KBM-7 (cell line): Measurements from ENCODE around the gene BSN.

Source experiments
- DNase-seq: peaks from one replicate; pipeline ENCODE4 v3.0.0-alpha.2; 2015
- in situ Hi-C: fragments of 300-500 bp; cut with MboI; formaldehyde crosslinking; loops from 2 replicates; pipeline ENCODE4 v1.14.3; 2020; ENCODE audit warnings: low sequenced_read_pairs, low pct_unique_long_range_greater_than_20kb, mixed read lengths

Gene BSN, protein sequence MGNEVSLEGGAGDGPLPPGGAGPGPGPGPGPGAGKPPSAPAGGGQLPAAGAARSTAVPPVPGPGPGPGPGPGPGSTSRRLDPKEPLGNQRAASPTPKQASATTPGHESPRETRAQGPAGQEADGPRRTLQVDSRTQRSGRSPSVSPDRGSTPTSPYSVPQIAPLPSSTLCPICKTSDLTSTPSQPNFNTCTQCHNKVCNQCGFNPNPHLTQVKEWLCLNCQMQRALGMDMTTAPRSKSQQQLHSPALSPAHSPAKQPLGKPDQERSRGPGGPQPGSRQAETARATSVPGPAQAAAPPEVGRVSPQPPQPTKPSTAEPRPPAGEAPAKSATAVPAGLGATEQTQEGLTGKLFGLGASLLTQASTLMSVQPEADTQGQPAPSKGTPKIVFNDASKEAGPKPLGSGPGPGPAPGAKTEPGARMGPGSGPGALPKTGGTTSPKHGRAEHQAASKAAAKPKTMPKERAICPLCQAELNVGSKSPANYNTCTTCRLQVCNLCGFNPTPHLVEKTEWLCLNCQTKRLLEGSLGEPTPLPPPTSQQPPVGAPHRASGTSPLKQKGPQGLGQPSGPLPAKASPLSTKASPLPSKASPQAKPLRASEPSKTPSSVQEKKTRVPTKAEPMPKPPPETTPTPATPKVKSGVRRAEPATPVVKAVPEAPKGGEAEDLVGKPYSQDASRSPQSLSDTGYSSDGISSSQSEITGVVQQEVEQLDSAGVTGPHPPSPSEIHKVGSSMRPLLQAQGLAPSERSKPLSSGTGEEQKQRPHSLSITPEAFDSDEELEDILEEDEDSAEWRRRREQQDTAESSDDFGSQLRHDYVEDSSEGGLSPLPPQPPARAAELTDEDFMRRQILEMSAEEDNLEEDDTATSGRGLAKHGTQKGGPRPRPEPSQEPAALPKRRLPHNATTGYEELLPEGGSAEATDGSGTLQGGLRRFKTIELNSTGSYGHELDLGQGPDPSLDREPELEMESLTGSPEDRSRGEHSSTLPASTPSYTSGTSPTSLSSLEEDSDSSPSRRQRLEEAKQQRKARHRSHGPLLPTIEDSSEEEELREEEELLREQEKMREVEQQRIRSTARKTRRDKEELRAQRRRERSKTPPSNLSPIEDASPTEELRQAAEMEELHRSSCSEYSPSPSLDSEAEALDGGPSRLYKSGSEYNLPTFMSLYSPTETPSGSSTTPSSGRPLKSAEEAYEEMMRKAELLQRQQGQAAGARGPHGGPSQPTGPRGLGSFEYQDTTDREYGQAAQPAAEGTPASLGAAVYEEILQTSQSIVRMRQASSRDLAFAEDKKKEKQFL (N-terminal part only)

DNA sequence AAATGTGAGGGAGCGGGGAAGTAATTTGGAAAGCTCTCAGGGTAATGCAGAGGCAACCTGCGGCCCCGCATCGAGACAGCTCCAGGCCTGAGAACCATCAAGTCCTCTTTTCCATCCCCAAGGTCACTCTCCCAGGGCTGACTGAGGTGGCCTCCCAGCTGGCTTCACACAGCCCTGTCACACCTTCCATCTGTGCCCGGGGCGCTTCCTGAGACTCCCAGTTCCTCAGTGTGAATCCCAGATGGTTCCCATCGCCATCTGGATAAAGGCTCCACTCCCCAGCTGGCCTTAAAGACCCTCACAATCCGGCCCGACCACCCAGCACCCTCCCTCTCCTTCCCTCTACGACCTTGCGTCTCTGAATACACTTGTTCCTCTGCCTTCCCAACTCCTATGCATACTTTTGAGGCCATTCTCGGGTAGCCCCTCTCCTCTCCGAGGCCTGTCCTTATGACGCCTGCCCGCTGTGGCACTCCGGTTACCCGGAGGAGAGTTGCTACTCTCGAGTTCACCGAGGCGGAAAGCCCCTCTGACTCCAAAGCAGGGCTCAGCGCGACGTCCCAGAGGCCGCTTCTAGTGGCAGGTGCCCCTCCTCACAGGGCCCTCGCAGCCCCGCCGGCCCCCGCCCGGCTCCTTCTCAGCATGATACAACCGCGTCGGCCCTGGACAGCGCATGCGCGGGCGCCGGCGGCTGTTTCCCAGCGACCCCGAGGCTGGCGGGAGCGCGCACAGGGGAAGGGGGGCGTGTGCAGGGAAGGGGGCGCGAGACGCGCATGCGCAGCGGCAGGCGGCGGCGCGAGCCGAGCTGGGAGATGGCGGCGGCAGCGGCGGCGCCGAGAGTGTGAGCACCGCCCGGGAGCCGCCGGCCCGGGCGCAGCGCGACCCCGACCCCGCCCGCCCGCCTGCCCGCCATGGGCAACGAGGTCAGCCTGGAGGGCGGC is at the start of gene BSN:
BSN (plus strand) TSS at position 786 of the 941 bp plus-strand sequence; CDS start at position 912, 126 bp downstream.
- in situ Hi-C loops = no loop called here
- DNase-seq = peak; percentile 89

DNA sequence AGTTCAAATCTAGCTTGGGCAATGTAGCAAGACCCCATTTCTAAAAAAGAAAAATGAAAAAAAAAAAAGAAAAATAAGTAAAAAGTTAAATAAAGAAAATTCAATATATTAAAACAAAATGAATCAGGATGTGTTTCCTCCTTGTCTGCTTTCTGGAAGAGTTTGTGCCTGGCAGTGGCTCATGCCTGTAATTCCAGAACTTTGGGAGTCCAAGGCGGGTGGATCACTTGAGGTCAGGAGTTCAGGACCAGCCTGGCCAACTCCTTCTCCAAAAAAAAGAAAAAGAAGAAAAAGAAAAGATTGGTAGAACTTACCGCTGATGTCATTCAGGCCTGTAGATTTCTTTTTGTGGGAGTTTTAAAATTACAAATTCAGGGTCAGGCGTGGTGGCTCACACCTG is 47.4 kb upstream of the BSN start:
- in situ Hi-C loops = no loop called here
- DNase-seq = no peak

DNA sequence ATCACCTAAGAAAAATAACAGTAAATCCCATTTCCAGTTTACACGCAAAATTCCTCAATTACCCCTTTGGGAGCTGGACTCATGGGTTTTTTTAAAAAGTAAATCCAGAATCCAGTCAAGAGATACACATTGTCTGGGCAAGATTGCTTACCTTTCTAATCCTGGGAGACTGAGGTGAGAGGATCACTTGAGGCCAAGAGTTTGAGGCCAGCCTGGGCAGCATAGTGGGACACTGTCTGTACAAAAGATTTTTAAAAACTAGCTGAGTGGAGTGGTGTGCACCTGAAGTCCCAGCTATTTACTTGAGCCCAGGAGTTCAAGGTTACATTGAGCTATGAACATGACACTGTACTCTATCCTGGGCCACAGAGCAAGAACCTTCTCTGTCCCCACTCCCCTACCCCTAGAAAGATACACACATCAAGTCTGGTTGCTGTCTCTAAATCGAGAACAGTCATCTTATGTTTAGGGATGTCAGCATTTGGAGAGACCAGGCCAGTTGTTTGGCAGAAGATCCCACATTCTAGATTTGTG is 45.2 kb upstream of the BSN start:
- no peak for DNase-seq
- in situ Hi-C loops = no loop called here

DNA sequence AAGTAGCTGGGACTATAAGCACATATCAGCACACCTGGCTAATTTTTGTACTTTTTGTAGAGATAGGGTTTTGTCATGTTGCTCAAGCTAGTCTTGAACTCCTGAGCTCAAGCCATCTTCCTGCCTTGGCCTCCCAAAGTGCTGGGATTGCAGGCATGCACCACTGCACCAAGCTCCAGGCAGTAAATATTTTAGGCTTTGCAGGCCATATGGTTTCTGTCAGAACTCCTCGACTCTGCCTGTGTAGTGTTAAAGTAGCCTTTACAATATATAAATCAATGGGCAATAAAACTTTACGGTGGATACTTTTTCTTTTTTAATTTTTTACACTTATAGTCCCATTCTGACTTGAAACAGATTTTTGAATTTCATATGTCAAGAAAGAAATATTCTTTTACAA is 42.6 kb upstream of the BSN start:
- DNase-seq = no peak
- in situ Hi-C loops = no loop called here

DNA sequence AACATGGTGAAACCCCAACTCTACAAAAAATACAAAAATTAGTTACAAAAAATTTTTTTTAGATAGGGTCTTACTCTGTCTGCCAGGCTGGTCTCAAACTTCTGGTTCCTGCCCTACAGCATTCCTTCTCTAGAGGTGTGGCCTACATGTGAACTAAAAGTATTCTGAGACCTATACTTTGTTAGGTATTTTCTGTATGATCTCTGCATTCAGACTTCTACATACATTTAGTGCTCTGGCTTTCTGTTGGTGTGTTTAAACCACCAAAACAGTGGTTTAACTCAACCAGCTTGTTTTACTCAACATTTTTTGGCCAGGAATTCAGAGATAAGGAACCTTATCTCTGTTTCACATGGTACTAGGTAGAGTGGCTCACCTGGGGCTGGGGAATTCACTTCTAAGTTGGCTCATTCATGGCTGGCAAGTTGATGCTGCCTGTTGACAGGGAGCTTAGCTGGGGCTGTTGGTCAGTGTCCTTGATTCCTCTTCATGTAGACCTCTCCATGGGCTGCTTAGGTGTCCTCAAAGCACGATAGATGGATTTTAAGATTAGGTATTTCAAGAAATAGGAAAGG is 41.4 kb upstream of the BSN start:
- DNase-seq = no peak
- in situ Hi-C loops = no loop called here

DNA sequence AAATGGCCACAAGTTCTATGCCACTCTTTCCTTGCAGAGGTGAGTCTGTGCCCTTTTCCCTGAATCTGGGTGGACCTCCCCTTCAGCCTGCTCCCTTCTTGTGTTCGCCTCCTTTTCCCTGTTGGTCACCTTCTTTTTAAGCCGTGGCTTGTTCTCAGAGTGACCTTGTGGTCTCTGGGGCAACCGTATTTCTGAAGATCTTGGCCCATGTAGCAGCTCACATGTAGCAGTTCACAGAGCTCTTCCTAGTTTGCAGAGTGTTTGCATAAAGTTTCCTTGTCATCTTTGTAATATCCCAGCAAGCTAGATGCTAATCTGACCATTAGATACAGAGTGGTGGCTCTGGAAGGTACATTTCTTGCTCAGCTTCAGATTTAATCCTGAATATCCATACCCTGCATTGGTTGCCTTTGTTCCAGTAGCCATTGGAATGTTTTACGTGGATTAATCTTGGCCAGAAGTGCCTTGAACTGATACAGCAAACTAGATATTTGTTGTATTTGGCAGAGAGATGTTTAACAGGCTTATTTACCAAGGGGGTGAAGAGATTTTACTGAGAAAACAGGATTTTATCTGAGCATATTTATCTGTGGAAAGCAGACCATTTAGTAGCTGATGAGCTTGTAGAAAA is 40.7 kb upstream of the BSN start:
- DNase-seq = no peak
- in situ Hi-C loops = no loop called here

DNA sequence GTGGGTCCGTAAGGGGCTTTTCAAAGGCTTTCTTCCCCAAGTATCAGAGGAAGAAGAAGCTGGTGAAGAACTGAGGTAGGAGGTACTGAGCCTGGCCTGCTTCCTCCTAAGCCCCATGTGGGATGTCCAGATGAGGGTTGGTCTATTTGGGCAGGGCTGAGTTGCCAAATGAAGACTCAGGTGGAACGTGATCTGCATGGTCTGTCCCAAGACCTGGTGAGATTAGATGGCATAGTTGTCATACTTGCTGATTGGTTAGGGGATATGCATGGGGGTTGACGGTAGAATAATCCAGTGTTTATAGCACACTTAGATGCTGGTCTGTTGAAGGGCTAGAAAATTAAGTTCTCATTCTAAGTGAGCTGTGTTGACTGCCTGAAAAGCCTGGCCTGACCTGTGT is 36.3 kb upstream of the BSN start:
- DNase-seq = no peak
- in situ Hi-C loops = no loop called here

DNA sequence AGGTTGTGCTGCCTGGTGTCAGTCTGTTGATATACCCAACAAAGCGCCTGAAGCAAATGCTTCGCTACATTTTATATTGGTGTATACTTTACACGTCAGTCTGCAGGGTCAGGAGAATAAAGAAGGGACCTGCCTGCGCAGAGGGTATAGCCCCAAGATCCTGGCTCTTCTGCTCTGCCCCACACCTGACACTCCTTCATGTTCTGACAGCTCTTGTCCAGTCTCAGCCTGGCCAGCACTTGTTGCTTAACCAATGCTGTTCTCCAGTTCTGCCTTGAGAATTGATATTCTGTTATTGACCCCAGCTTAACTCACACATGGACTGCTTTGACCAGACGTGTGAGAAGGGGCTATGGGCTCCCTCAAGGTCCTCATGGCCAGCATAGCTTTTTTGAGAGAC is 35.8 kb upstream of the BSN start:
- in situ Hi-C loops = no loop called here

DNA sequence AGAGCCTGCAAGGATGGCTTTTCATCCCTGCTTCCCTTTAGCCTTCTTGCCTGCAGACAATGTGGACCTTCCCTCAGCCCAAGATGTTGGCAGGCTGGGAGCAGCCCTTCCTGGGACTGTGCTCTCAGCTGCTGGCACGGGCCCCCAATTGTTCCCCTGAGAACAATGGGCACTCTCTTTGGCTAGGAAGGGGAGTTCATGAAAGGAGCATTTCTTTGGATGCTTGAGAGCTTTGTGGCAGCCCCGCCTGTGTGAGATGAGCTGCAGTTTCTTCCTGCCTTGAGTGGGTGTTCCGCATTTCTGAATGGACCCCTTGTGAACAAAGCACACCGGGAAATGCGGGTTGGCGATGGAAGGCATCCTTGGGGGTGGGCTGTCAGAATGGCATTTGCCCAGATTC is 35.0 kb upstream of the BSN start:
- no peak for DNase-seq
- in situ Hi-C loops = no loop called here

More for the DNA sequence above, 35.8 kb upstream of the BSN start:
- no peak for DNase-seq

DNA sequence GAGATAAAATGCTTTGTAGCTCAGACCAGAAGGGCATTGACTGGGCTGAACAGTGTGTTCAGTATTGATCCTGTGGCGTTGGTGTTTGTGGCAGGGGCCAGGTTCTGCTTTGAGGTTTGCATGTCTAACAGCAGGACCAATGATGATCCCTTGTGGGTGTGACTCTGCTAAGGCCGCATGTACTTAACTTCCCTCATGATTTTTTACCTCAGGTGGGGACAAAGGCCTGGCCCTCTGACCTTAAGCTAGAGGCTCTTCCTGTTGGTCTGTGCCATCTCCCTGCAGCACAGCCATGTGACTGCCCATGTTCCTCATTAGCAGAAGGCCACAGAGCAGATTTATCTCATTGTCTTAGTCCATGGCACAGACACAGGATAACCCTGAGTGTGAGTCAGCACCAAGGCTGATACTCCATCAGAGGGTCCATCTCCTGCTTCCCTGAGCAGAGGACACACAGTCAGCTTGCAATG is 34.3 kb upstream of the BSN start:
- in situ Hi-C loops = no loop called here
- DNase-seq = no peak

DNA sequence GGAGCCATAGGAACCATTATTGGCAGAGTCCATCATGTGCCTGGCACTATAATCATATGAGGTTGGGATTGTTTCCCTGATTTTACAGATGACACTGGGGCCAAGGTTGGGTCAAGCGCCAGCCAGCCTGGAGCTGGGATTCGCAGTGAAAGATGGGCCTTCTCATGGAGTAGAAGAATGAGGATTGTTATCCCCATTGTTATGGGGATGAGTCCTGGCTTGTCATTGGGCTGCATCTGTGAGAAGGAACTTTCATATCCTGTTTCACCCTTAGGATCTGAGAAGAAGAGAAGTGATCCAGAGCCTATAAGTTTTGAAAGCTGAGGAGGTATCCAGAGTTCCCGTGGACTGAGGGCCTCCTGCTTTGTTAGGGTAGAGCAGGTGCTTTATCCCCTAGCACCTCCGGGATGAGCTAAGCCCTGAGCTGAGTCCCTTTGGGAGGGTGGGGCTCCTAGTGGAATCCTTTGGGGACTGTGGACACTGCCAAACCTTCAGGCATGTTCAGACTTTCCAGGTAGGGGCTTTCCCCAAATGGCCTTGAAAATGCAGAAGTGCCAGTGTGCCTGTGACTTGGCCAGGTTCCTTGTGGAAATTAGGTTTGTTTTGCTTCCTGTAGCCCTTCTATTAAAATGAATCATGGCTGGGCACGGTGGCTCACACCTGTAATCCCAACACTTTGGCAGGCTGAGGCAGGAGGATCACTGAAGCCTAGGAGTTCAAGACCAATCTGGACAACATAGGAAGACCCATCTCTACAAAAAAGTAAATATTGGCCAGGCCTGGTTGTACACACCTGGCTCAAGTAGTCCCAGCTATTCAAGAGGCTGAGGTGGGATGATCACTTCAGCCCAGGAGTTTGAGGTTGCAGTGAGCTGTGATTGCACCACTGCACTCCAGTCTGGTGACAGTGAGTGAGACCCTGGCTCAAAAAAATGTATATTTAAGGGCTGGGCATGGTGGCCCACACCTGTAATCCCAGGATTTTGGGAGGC is 30.2 kb upstream of the BSN start:
- DNase-seq = no peak
- in situ Hi-C loops = no loop called here

DNA sequence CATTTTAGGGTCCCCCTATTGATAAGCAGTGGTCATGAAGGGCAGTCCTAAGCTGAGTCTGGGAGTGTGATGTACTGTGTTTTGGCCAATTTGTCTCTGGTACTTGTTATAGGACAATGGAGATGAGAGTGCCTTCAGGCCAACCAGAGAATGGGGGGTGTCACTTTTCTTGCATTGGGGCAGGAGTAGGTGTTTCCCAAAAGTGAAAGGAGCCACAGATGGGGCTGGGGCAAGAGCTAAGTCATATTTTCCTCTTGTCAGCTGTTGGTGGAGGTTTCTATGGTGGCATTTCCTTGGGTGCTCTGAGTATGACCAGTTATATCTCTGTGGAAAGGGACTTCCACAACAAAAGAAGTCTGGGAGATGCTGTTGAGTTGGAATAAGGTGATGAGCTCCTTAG is 24.7 kb upstream of the BSN start:
- no peak for DNase-seq
- in situ Hi-C loops = no loop called here

DNA sequence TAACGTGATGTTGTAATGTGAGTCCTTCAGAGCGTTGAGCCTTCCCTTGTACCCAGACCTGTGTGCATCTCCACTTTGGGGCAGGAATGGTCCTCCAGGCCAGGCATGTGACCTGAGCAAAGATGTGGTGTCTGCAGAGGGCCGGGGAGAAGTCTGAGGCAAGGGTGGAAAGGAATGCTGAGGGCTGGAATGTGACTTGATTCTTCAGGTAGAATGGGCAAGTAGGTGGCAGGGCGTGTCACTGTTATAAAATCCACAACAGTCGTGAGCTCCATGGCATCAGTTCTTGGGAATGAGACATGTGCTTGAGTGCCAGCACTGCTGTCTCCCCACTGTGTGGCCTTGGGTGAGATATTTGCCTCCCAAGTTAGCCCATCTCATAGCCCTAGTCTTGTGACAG is 24.0 kb upstream of the BSN start:
- no peak for DNase-seq
- in situ Hi-C loops = no loop called here

DNA sequence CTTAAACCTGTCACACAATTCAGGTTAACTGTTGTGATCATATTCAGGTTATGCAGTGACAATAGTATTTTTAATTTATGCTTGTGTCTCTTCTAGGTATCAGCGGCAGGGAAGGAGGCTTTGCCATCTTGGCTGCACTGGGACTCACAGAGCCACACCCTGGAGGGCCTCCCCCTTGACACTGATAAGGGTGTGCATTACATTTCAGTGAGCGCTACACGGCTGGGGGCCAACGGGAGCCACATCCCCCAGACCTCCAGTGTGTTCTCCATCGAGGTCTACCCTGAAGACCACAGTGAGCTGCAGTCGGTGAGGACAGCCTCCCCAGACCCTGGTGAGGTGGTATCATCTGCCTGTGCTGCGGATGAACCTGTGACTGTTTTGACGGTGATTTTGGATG is 23.6 kb upstream of the BSN start:
- in situ Hi-C loops = no loop called here
- DNase-seq = no peak

DNA sequence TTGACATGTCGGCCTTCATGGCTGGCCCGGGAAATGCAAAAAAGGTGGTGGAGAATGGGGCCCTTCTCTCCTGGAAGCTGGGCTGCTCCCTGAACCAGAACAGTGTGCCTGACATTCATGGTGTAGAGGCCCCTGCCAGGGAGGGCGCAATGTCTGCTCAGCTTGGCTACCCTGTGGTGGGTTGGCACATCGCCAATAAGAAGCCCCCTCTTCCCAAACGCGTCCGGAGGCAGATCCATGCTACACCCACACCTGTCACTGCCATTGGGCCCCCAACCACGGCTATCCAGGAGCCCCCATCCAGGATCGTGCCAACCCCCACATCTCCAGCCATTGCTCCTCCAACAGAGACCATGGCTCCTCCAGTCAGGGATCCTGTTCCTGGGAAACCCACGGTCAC is 23.1 kb upstream of the BSN start:
- DNase-seq = no peak
- in situ Hi-C loops = no loop called here

DNA sequence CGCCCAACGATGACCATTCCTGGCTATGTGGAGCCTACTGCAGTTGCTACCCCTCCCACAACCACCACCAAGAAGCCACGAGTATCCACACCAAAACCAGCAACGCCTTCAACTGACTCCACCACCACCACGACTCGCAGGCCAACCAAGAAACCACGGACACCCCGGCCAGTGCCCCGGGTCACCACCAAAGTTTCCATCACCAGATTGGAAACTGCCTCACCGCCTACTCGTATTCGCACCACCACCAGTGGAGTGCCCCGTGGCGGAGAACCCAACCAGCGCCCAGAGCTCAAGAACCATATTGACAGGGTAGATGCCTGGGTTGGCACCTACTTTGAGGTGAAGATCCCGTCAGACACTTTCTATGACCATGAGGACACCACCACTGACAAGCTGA is 22.6 kb upstream of the BSN start:
- in situ Hi-C loops = no loop called here
- DNase-seq = no peak
